Thyroid gland (tissue), 4 donors: ENCODE measurements around the gene SPDEF. TPM values are rescaled to one million over a fixed set of nuclear protein-coding genes. Genes with fewer than 3 reads are reported as not detected.

Experiments used
- DNase-seq, 2 donors: peaks; one replicate each; pipeline ENCODE4 v3.0.0-alpha.2; 2019
- H3K27ac ChIP-seq, 3 donors: fragments of 200-600 bp; sonication (generic); 1 replicate in 2 of 3; 2 replicates in 1 of 3; pipeline ENCODE4 v1.5.1; 2016 to 2019; ENCODE audit warnings: mild to moderate bottlenecking in 1 of 3, moderate library complexity in 1 of 3
- H3K27me3 ChIP-seq: fragments of 200-600 bp; sonication (generic); one replicate; pipeline ENCODE4 v1.5.1; 2019
- H3K36me3 ChIP-seq, 2 donors: fragments of 200-600 bp; sonication (generic); one replicate each; pipeline ENCODE4 v1.5.1; 2016 to 2019
- H3K4me1 ChIP-seq, 2 donors: fragments of 200-600 bp; sonication (generic); one replicate each; pipeline ENCODE4 v1.5.1; 2017 to 2019
- H3K4me3 ChIP-seq, 3 donors: fragments of 200-600 bp; sonication (generic); replicated peaks in 1 of 3; 1 replicate in 2 of 3; 2 replicates in 1 of 3; pipeline ENCODE4 v1.5.1; 2016; ENCODE audit warnings: mild to moderate bottlenecking in 1 of 3
- H3K9me3 ChIP-seq: fragments of 200-600 bp; sonication (generic); one replicate; pipeline ENCODE4 v1.5.1; 2017
- POLR2A ChIP-seq, 2 donors: fragments of 450-650 bp; IDR thresholded peaks; one replicate each; pipeline ENCODE4 v1.6.1; 2017; ENCODE audit warnings: antibody characterized with exemption in 2 of 2, mild to moderate bottlenecking in 2 of 2, moderate library complexity in 1 of 2
- WGBS, 2 donors: methylation state at CpG; one replicate each; pipeline ENCODE4 v1.1.5; 2017; 5-methylcytosine and 5-hydroxymethylcytosine counted together
- intact Hi-C: fragments of 100-400 bp; cut with DNase I; formaldehyde crosslinking; loops from one replicate; pipeline ENCODE4 v1.15.1; 2023
- total RNA-seq, 4 donors: library from RNA; depleted of rRNA; stranded (reverse); fragments of >200 nt; gene quantifications; one replicate each; pipeline ENCODE4 v1.2.3, GENCODE V29; 2016
- TF ChIP-seq, protein P1 (sequence below), 6 experiments: fragments of 200-600 bp in 3 of 6; fragments of 450-650 bp in 3 of 6; sonication (generic) in 3 of 6; IDR thresholded peaks; one replicate each; pipeline ENCODE4 v1.5.1; 2016 to 2019; ENCODE audit warnings: antibody characterized with exemption in 6 of 6, mild to moderate bottlenecking in 2 of 6, inconsistent platforms in 1 of 6, moderate library complexity in 1 of 6

The SPDEF gene
- total RNA-seq, 4 donors from 2014 or later: not detected

DNA sequence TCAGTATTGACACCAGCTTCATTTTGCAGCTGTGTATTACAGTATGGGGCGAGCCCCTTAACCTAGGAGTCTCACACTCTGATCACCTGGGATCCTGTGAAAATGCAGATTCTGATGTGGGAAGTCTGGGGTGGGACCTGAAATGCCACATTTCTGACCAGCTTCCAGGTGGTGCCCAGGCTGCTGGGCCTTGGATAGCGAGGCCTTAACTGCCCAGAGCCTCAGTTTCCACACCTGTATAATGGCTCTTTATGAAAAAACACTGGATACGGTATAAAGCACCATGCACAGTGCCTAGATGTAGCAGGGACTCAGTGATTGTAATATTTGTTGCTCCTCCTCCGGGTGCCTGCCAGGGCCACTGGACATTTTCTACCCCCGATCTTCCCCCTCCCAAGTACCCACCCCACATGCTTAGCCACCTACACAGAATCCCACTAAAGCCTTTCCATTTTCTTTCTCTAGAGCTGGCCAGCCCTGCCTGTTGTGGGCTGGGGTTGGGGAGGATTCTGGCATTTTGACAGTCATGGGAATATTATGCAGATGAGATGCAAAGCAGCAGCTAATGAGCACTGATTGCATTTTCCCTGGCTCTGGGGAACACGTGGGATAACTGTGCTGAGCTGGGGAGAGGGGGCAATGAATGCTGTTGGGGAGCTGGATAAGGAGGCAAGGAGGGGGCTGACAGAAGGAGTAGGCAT is 44.8 kb downstream of the SPDEF start:
- TF ChIP-seq, protein P1, sequence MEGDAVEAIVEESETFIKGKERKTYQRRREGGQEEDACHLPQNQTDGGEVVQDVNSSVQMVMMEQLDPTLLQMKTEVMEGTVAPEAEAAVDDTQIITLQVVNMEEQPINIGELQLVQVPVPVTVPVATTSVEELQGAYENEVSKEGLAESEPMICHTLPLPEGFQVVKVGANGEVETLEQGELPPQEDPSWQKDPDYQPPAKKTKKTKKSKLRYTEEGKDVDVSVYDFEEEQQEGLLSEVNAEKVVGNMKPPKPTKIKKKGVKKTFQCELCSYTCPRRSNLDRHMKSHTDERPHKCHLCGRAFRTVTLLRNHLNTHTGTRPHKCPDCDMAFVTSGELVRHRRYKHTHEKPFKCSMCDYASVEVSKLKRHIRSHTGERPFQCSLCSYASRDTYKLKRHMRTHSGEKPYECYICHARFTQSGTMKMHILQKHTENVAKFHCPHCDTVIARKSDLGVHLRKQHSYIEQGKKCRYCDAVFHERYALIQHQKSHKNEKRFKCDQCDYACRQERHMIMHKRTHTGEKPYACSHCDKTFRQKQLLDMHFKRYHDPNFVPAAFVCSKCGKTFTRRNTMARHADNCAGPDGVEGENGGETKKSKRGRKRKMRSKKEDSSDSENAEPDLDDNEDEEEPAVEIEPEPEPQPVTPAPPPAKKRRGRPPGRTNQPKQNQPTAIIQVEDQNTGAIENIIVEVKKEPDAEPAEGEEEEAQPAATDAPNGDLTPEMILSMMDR (IDR thresholded peaks at IDR 0.05): no peak
- TF ChIP-seq POLR2A (IDR thresholded peaks at IDR 0.05): no peak
- WGBS, 2 donors: 80 to 82% methylated on average over 6 of the region's 6 CpGs
- no peaks in the 10 kb centered on the region for H3K27me3 ChIP-seq
- H3K36me3 ChIP-seq: no peaks in the 10 kb centered on the region
- no peak overlapping the region for H3K4me3 ChIP-seq
- H3K9me3 ChIP-seq: no peaks in the 10 kb centered on the region
- H3K27ac ChIP-seq: no peak overlapping the region
- no peak for DNase-seq
- H3K4me1 ChIP-seq: peaks cover 0 to 5% of the 10 kb centered on the region in 2 donors
- intact Hi-C loops: no loop called here

DNA sequence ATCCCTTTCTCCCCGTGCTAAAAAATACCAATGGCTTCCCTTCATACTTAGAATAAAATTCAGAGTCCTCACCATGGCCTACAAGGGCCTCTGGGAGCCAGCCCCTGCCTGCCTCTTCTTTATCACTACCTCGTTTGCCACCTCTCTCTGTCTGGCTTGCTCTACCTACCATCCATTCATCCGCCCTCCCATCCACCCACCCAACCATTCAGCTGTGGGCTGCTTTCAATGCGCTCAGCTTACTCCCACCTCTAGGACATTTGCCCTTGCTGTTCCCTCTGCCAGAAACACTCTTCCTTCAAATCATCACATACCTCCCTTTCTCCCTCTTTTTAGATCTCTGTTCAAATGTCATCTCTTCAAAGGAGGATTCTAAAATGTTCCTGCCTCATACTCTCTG is 45.8 kb downstream of the SPDEF start:
- no peak for DNase-seq
- Histone ChIP-seq H3K9me3 (no peaks in the 10 kb centered on the region), H3K27ac (no peak overlapping the region), H3K4me3 (no peak overlapping the region), H3K4me1 (peaks cover 0 to 5% of the 10 kb centered on the region in 2 donors), H3K36me3 (no peaks in the 10 kb centered on the region), H3K27me3 (no peaks in the 10 kb centered on the region)
- intact Hi-C loops: no loop called here
- TF ChIP-seq POLR2A (IDR thresholded peaks at IDR 0.05): no peak
- TF ChIP-seq, protein P1 (IDR thresholded peaks at IDR 0.05): no peak
- WGBS, 2 donors: 85 to 86% methylated on average over 4 of the region's 4 CpGs

DNA sequence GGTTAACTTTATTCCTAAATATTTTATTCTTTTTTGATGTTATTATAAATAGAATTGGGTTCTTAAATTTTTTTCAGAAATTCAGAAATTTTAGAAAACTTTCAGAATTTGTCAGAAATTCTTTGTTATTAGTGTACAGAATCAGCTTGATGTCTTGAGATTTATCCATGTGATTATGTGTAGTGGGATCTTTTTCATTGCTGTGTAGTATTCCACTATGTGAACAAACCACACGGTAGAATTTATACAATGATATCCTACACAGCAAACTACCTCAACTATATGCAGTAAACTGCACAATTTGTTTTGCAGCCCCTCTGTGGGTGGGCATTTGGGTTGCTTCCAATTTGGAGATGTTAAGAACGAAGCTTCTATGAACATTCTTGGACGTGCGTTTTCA is 46.3 kb downstream of the SPDEF start:
- no peaks in the 10 kb centered on the region for H3K9me3 ChIP-seq
- intact Hi-C loops: no loop called here
- H3K27ac ChIP-seq: no peak overlapping the region
- peaks cover 0 to 2% of the 10 kb centered on the region in 2 donors for H3K4me1 ChIP-seq
- TF ChIP-seq, protein P1 (IDR thresholded peaks at IDR 0.05): no peak
- WGBS, 2 donors: 83 to 86% methylated on average over 4 of the region's 4 CpGs
- DNase-seq: no peak
- H3K4me3 ChIP-seq: no peak overlapping the region
- H3K27me3 ChIP-seq: no peaks in the 10 kb centered on the region
- no peaks in the 10 kb centered on the region for H3K36me3 ChIP-seq

DNA sequence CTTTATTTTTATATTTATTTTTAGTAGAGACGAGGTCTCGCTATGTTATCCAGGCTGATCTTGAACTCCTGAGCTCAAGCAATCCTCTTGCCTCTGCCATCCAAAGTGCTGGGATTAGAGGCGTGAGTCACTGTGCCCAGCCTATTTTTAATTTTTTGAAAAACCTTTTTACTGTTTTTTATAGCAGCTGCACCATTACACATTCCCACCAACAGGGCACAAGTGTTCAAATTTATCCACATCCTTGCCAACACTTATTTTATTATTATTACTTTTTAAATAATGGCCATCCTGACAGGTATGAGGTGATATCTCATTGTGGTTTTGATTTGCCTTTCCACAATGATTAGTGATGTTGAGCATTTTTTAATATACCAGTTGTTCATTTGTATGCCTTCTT is 47.7 kb downstream of the SPDEF start:
- Histone ChIP-seq H3K36me3 (no peaks in the 10 kb centered on the region), H3K27ac (no peak overlapping the region), H3K9me3 (no peaks in the 10 kb centered on the region), H3K4me3 (no peak overlapping the region), H3K27me3 (no peaks in the 10 kb centered on the region), H3K4me1 (no peaks in the 10 kb centered on the region)
- intact Hi-C loops: no loop called here
- TF ChIP-seq, protein P1 (IDR thresholded peaks at IDR 0.05): no peak
- no peak for TF ChIP-seq POLR2A (IDR thresholded peaks at IDR 0.05)
- 96 to 97% methylated on average over 3 of the region's 3 CpGs for WGBS, 2 donors
- DNase-seq: no peak

DNA sequence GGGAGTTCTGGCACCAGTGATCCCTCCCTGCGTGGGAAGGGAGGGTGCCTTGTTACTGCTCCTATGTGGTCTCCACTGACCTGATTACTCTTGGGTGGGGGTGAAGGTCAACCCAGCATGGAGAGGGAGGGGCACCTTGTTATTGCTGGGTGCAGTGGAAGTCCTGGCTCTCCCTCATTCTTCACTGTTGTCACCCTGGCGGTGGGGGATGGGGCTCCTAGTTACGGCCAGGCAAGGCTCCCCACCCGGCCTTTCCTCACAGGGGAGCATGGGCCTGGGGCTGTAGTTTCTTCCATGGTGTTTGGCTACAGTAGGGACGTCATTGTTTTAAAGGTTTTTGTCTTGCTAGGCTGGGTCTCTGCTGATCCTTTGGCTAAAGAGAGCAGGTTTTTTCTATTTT is 49.4 kb downstream of the SPDEF start:
- TF ChIP-seq, protein P1 (IDR thresholded peaks at IDR 0.05): no peak
- no peak for TF ChIP-seq POLR2A (IDR thresholded peaks at IDR 0.05)
- no peaks in the 10 kb centered on the region for H3K9me3 ChIP-seq
- no peak overlapping the region for H3K4me3 ChIP-seq
- H3K27me3 ChIP-seq: no peaks in the 10 kb centered on the region
- intact Hi-C loops: no loop called here
- 68 to 81% methylated on average over 5 of the region's 5 CpGs for WGBS, 2 donors
- no peak overlapping the region for H3K27ac ChIP-seq
- no peak for DNase-seq
- no peaks in the 10 kb centered on the region for H3K4me1 ChIP-seq
- no peaks in the 10 kb centered on the region for H3K36me3 ChIP-seq
